GM12801 (cell line): ENCODE results near the gene PIP5K1B.

Source experiments
- CTCF ChIP-seq: IDR thresholded peaks from one replicate; pipeline ENCODE4 v1.5.1; 2011; ENCODE audit warnings: control low read depth; ENCODE audit not compliant: insufficient read length; ENCODE audit errors: extremely low read depth

PIP5K1B gene

GRCh38 chr9:68867066-68867465 is 162.0 kb downstream of the PIP5K1B start:
- TF ChIP-seq CTCF = no peak

- TF ChIP-seq CTCF = no peak
Measured at GRCh38 chr9:68869022-68869421, 164.0 kb downstream of the PIP5K1B start.

DNA sequence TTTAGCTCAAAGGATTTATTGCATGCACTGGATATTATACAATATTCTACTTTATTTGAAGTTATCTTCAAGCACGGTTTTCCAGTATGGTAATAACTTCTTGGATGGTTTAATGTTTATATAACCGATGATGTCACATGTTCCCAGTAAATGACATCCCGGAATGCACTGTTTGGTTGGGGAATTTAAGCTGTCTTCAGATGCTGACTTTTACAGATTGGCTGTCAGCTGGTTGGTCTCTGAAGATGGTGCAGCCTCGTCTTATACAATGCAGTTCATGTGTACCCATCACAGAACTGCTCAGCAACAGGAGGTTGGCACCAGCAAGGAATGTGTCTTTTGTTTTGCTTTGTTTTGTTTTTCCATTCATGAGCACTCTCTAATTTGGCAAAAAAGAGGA is 165.0 kb downstream of the PIP5K1B start:
- TF ChIP-seq CTCF = no peak

DNA sequence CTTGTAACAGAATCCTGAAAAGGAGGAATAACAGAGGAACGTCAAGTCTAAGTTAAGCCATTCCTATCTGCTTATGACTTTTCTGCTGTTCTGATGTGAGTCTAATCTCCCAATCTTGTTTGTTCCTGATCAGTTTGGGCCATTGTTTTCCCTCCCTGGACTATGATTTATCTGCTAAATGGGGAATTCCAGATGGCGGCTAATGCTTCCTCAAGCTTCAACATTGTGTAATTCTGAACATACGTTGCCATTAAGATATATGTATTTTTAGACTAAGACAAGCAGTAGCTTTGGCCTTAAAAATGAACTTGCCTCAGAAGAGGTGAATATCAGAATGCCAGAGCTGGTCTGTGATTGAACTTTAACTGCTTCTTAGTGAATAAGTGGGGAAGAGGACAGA is 166.2 kb downstream of the PIP5K1B start:
- no peak for TF ChIP-seq CTCF

DNA sequence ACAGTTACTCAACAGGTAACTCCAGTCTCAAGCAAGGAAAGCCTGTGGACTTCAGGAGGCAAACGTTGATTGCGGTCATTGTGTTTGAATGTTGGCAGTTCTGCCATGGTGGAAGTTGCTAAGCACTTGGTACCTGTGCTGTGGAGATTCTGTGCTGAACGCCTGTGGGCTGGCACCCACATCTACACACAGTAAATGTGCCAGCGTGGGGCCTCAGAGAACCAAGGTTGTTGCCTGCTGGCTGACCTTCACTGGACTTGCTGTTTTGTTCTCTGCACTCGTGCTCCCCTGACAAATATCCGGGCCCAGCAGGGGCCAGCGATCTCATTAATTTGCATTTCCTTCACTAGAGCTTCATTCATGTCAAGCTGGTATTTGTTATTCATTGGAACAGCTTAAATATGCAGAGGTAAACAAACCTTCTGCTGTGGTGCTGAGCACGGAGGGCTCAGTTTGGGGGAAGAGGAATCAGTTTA is 167.0 kb downstream of the PIP5K1B start:
- no peak for TF ChIP-seq CTCF

- TF ChIP-seq CTCF = no peak
Measured at GRCh38 chr9:68873179-68873578, 168.1 kb downstream of the PIP5K1B start.

GRCh38 chr9:68876273-68876672 is 171.2 kb downstream of the PIP5K1B start:
- TF ChIP-seq CTCF = no peak

GRCh38 chr9:68876681-68877080 is 171.6 kb downstream of the PIP5K1B start:
- no peak for TF ChIP-seq CTCF
